NCI-H748 (cell line): ENCODE data around the gene HAND1.
A peak's percentile ranks its signal among the peaks of the same experiment; 100 is the strongest.

Experiments used
- DNase-seq: peaks from one replicate; lab custom pipeline; 2025; ENCODE audit not compliant: unreplicated experiment; lab: John Stamatoyannopoulos, UW

Gene HAND1

DNA sequence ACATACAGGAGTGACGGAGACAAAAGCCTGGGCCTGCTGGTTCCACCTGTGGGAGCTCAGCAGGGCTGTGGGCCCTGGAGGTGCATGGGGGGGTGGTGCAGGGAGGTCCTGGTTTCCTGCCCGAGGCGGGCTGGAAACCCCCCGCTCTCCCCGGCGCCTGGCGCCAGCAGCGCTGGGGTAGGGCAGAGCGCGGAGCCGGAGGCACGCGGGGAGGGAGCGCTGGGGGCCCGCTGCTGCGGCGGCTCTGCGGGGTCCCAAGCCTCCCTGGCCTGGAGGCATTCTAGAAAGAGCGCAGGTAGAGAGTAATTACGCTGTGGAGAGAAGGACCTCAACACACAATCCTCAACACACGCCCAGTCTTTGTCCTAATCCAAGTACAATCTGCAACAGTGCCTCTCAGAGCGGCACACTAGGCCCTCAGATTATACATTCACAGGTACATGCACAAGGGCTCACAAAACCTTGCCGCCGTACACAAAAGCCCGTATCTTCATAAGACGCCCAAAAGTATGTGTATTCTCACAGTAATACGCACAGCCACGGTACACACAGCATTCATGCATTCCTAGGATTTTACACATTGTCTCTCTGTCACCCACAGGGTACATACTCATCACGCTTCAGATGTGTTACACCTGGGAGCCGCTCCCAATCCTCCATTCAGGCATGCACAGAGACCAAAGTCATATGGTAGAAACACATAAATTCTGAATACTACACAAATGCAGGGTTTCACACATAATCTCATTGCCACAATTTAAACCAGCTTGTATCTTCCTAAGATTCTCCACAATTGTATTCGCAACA, 2.1 kb upstream of the HAND1 start:
- no peak for DNase-seq

DNA sequence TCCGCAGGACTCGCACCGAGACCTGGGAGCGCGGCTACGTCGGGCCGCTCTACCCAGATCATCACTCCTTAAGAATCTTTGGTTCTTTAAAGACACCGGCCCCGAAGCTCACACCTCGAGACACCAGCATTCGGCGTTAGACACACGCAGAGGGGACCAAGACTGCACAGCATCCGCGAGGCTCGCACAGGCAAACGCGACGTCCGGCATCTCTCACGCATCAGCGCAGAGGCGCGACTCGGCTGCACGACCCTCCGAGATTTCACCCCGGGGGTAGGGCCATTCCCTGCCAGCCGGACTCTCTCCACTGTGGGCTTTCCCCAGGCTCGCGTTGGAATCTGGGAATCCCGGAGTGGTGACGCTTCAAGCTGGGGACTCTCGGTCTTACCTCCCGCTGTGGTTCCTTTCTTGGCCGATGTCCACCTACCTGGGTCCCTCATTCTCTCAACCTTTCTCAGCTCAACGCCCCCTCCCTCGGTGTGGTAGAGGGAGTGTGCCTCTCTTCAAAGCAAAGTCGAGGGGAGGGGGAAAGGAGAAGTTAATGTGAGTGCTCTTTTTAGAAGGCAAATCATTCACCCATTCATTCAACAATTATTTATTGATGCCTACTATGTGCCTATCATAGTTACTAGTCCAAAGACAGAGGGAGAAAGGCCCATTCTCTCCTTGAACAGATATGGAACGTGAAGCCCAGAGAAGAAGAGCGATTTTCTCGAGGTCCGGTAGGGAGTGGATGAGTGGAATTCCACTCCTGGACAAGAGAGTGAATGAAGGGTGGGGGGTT, 1.3 kb upstream of the HAND1 start:
- DNase-seq: no peak

DNA sequence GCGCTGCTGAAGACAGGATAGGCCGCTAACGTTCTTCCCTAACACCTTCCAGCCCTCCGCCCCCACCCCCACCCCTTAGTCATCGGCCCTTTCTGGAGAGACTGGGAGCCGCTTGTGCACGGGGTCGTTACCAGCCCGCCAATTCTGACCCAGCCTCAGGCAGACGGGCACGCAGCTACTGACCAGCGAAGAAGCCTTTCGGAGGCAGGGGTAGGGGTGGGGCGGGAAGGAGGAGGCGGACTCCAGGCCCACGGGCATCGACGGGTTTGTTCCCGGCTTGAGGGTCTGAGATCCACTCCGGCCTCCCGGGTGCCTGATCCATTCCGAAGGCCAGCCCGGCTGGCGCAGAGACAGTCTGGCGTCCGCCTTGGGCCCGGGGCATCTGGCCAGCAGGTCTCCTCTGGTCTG, 729 bp upstream of the HAND1 start:
- no peak for DNase-seq

DNA sequence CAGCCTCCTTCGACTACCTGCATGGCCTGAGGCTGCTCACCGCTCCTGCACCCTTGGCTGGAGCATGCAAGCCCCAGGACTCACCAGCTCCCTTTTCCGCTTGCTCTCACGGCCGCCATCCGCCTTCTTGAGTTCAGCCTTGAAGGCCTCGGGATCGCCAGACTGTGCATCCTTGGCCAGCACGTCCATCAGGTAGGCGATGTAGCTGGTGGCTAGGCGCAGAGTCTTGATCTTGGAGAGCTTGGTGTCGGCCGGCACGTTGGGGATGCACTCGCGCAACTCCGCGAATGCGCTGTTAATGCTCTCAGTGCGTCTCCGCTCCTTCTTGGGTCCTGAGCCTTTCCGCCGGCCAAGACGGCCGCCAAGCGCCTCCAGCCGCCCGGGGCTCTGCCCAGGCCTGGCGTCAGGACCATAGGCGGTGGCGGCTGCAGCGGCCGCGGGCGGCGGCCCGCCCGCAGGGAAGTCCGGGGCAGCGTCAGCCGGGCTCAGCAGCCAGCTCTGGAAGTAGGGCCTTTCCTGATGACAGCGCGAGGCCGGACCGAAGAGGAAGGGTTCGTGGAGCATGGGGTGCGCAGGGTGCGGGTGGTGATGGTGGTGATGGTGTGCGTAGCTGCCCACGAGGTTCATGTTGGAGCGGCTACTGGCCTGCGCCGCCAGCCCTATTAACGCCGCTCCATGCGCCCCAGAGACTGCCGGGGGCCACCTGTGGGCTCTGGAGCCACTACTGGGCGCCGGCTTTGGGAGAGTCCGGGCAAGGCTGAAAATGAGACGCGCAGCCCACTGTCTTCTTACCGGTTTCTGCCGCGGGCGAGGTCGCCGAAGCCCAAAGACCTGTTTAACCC, 424 bp downstream of the HAND1 start:
- DNase-seq: peak; percentile 76

DNA sequence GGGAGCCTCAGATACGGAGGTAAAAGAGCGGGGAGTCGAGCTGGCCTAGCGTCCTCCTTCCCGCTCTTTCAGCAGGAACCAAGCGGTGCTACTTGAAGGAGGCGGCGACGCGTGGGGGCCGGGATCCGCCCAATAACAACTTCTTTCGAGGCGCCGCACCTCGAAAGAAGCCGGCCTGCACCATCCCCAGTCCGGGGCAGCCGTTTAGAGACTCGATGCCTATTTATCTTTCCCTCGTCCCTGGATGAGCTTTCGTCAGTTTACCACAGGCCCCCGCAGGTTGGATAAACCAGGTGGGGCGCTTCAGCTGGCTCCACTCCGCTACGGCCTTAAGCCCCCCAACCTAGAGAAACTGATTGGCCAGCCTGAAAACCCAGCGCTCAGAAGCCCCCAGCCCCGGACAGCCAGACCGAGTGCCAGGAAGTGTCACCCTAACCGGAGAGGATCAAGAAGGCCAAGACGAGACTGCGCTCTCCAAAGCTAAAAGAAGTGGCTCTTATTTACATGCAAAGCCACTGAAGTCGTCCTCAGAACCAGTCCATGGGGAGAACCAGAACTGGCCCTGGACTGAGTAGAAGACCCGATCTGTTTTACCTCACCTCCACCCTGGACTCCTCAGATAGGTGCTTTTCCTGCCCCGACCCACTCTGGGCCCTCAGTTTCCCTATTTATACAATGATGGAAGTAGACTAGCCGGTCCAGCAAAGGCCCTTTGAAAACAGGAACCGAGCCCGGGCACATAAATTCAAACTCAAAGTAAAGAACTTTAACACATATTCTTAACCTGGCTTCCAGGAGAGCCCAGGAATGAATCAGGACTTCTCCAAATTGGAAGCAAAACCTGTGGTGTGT, 1.4 kb downstream of the HAND1 start:
- DNase-seq: no peak

DNA sequence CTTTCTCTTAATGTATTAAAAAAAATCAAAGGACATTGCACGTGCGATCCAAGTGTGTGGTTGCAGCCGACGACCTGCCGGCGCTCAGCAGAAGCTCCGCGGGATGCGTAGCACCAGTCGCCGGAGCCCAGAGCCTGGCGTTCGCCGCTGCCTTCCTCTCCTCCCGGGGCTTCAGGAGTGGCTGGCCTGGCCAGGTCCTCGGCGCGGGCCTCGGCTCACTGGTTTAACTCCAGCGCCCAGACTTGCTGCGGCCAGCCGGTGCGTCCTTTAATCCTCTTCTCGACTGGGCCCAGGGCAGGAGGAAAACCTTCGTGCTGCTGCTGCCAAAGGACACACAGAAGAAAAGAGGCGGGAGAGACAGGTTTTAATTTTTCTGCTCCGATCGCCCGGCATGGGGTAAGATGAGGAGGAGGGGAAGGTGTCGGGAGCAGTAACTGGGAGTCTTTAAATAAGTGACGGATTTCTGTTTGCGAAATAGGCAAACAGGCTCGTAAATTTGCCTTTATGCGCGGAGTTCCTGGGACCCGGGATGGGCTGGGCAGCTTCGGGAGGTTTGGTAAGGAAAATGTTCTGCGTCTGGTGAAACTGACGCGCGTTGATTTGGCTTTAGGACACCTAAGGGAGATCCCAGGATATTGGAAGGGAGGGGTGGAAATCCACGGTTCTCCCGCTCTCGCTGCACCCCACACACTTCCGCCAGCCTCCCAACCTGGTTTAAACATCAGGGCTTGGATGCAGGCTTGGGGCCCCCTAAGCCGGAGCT, 2.3 kb downstream of the HAND1 start:
- no peak for DNase-seq

DNA sequence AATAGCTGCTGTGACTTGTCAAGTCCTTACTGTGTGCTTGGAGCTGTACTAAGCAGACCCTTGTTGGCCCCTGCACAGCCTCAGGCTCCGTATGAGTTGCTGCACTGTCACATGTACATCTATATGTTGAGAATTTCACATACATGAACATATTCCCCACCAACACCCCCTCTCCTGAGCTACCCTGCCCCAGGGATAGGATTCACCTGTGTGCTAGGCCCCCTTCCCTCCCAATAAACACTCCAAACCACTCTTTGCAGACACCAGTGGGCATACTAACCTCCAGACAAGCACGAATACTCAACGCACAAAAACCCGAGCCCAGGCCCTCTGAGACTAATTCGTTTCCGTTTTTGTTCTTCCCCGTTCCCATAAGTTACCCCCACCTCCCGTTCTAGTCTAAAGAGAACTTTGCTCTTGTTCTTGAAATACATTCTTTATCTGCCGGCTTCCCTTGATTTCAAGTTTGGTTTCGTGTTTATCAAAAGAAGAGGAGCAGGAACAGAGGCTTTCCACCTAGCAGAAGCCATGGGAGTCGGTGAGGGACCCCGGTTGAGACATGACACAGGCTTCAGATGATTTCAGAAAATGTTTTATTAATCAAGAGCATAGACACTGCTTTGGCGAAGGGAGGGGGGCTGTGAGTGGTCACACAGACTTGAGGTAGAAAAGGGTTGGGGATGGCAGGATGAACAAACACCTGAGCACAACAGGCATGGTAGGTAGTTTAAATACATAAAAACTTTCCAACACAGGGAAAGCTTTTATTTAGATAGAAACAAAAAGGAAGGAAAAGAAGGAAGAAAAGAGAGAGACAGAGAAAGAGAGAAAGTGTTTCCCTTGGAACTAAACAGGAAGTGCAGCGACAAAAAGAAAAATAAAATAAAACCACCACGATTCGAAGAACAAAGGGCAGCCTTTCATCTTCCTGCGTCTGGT, 3.4 kb downstream of the HAND1 start:
- DNase-seq: no peak

DNA sequence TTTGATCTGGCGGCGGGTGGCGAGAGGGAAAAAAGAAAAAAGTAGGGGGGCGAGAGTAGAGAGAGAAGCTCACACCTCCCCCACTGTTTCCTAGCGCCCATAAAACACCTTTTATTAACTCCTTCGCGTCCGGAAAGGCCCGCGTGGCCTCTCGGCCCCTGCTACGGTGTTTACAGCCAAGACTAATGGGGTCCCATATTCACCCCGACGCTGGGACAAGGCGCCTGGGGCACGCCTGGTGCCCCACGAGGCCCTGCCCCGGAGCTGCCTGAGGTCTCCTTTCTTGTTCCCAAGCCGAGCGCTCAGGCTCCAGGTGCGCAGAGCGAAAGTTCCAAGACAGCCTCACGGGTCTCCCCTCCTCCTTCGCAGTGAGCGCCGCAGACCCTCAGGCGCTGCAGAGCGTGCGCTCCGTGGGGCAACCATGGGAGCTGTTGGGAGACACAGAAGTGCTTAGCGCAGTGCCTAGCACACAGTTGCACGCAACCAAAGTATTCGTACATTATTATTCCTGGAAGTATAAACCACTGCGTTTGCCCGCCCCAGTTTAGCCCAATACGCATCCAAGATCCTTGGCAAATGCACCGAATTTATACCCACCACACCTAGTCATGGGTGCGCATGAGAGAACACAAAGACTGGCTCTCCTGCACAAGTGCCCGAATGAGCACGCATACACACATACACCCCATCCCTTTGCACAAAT, 4.3 kb downstream of the HAND1 start:
- DNase-seq: no peak

DNA sequence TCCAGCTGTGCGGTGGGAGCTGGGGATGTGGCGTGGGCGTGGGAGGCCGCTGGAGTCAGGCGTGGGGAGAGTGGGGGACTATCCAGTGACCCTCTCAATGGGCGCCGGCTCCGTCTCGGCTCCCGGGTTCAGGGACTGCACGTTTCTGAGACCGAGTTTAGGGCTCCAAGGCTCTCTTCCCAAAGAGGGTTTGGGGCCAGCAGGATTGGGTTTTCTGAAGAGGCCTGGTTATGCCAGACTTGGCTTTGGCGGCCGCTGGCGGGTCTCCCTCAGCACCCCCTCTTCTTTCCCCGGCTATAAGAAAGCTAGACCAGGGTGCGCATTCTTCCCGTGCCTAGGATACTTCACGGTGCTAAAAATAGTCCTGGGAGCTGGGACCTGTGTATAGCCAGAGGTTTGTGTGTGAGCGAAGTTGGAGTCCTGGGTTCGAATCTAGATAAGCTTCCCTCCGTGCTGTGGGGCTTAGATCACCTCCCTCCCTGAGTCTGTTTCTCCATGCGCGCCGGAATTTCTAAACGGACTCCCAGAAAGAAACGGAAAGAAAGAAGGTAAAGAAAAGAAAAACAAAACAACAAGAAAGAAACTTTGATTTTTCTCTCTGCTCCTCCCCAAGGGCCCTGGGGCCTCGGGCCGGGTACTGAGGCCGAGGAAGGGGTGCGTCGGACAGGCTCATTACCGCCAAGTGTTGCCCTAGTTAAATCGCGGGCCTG, 5.0 kb downstream of the HAND1 start:
- DNase-seq: no peak

DNA sequence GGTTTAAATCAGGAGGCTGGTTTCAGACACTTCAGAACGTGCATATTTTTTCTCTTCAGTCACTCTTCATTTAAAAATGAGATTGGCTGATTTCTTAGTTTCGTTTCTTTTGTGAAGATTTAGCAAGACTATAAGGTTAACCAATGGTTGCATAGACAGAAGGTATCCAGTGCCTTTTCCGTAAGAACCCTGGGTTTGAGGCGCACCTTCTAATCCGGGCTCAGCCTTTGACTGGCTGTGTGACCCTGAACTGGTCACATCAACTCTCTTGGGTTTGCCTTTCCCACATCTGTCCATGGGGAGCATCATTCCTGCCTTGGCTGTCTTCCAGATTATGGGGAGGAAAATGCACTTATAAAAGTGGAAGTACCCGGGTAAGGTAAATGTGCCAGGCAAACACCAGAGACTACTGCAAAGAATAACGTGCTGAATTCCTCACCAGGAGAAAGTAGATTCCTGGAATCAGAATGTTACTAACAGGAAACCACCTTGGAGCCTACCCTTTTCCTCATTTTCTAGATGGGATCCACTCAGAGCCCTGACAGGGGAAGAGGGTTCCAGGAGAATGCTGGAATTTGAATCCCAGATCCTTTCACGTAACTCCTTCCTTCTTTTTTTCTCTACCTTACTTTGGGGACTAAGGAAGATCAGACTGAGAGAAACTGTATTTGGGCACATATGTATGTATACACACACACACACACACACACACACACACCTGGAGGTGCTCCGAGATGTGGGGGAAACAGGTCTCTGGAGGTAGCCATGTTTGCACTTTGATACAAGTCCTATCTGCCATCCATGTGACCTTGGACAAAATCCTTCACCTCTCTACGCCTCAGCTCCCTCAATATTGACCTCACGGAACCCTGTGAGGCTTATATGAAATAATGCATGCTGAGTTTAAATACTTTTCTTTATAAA, 6.8 kb downstream of the HAND1 start:
- peak; percentile 39 for DNase-seq

DNA sequence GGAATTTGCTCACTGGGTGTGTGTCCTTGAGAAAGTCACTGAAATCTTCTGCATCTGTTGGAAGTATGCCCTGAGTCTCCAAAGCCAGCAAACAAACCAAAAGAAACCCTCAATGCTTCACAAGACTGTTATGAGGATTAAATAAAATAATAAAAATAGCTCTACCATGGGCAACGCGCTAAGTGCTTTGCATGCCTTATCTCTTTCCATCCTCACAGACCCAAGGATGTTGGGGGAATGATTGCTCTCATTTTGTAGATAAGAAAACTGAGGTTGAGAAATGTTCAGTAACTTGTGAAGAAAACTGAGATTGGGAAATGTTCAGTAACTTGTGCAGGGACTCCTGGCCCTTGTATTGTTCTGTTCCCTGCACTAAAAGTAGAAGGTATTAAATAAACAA, 7.9 kb downstream of the HAND1 start:
- no peak for DNase-seq

DNA sequence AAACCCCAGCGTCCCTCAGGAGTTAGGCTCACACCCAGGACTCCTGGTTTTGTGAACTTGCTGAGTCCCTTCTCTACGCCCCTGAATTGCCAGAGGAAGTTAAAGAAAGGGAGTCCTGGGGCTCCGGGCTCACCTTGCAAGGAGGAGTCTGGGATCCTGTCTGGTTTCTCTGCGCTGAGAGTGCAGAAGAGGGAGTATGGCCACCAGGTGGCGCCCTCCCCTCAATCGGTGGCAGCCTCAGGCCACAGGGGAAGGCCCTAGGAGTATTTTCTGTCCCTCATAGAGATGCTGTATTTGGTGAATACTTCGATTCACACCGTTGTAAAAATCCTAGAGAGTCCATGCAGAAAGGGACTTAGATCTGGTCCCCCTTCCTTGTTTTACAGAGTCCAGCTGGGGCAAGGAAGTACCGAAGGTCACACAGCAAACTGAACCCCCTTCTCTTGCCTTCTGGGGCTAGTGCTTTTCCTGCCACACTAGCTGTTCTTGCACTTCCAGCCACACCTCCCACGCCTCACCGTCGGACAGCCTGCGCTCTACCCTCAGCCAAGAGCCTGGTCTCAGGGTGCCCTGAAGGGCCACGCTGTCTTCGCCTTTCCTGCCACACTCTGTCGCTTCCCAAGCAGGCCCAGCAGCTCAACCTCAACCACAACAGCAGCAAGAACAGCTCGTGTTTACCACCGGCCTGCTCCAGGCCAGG, 10.2 kb downstream of the HAND1 start:
- peak; percentile 64 for DNase-seq

DNA sequence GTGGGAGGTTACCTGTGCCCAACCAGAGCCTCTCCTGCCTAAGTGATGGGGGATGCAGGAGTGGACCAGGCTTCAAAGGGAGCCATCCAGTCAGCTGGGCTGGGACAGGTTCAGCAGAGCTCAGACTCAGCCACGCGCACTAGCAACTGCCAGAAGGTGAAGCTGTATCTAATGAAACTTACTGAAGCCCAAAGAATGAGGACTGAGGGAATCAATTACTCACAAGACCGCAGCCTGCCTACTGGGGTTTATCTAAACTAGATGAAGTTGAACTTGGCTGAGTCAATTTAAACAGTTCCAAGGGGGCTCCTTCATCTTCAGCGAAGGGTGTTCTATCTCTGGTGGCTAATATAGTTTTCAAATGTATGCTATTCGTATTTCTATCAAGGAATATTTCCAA, 11.4 kb downstream of the HAND1 start:
- no peak for DNase-seq

DNA sequence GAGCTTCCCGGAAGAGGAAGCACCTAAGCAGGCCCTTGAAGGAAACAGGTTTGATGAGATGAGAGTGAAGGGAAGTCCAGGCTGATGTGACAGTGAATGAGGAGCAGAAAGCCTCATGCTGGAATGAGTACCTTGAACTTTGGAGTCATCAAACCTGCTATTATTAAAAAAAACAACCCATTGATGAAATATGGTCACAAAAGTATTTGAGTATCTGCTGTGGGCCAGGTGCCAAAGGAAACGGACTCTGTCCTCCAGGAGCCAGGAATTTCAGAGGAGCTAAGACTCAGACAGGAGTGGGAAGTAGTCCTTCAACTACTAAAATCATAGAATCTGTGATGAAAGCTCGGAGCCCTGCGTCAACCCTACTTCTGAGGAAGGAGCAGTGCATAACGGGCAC, 11.9 kb downstream of the HAND1 start:
- no peak for DNase-seq

DNA sequence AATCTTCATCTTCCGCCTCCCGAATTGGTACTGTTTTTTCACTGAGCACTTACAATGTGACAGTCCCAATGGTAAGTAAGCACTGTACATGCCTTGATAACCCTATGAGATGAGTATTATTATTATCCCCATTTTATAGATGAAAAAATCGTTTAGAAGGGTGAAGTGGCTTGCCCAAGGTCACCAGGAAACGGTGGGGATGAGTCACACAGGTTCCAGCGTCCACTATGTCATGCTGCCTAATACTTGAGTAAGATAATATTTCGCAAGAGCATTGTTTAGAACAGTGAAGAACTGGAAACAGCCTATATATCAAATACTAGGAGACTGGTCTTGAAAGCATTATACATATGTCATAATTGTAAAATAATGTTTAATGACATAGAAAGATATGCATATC, 12.9 kb downstream of the HAND1 start:
- DNase-seq: no peak

DNA sequence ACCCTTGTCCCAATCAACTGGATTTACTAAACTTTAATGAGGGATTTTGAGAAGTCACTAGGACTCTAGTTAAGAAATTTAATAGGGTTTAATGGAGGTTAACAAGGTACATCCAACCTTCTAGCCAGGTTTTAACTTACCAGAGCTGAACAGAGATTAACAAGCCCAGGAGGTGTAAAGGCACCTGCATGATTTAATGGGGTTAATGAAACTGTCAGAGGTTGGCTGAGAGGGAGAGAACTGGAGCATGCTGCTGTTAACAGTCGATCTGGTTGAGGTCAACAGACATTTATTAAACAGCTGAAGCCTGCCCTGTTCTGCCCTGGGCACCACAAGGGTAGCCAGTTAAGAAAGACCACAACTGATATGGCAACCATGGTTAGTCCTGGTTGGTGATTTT, 13.6 kb downstream of the HAND1 start:
- no peak for DNase-seq
